ENCODE measurements around the gene TESMIN.
A peak's percentile ranks its signal among the peaks of the same experiment; 100 is the strongest.

TESMIN gene, protein sequence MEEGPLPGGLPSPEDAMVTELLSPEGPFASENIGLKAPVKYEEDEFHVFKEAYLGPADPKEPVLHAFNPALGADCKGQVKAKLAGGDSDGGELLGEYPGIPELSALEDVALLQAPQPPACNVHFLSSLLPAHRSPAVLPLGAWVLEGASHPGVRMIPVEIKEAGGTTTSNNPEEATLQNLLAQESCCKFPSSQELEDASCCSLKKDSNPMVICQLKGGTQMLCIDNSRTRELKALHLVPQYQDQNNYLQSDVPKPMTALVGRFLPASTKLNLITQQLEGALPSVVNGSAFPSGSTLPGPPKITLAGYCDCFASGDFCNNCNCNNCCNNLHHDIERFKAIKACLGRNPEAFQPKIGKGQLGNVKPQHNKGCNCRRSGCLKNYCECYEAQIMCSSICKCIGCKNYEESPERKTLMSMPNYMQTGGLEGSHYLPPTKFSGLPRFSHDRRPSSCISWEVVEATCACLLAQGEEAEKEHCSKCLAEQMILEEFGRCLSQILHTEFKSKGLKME

GRCh38 chr11:68751331-68751856 lies at the start of gene TESMIN:
Gene TESMIN, minus strand, starts transcription at chr11:68751520. Its CDS starts 860 bp downstream, at chr11:68750660.
- peak; percentile 80 for DNase-seq

- no peak for DNase-seq
Measured at GRCh38 chr11:68798221-68798813, 47.0 kb upstream of the TESMIN start.

DNA sequence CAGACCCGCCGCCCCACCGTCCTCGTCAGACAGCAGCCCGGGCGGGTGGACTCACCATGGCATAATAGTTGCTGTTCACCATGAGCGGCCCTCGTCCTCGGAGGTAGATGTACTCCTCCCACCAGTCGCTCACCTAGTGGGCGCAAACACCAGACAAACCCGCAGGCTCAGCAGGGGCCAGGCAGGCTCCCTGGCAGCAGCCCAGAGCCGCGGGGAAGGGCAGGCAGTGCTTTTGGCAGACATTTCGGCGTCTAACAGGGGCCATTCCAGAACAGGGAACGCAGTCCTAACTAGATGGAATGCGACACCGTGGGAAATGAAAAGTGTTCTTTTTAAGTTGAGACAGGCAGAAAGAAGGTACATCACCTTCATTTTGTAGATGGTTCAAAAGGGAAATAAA lies 45.5 kb upstream of the TESMIN start:
- DNase-seq, result no peak

GRCh38 chr11:68792400-68792966 lies 41.2 kb upstream of the TESMIN start:
- DNase-seq, result no peak

DNA sequence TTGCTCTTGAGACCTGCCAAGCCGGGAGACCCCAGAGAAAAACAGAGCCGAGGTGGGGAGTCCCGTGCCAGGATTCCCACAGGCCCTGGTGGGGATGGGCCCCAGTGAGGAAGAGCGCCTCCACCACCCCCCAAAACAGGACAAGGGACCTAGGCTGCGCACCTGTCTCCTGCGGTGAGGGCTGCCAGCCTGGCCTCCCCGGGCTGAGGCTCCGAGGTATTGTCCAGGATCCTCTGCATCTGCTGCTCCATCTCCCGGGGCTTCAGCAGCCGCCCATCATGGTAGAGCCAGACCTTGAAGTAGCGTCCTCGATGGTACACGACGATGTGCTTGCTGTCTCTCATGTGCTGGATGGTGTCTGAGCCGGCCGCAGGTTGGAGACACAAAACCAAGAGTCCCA lies 33.3 kb upstream of the TESMIN start:
- no peak for DNase-seq

GRCh38 chr11:68783216-68783821 lies 32.0 kb upstream of the TESMIN start:
- no peak for DNase-seq

- no peak for DNase-seq
Measured at GRCh38 chr11:68782711-68783110, 31.4 kb upstream of the TESMIN start.

- DNase-seq, result no peak
Measured at GRCh38 chr11:68780829-68781228, 29.5 kb upstream of the TESMIN start.

- DNase-seq, result no peak
Measured at GRCh38 chr11:68778205-68778604, 26.9 kb upstream of the TESMIN start.

DNA sequence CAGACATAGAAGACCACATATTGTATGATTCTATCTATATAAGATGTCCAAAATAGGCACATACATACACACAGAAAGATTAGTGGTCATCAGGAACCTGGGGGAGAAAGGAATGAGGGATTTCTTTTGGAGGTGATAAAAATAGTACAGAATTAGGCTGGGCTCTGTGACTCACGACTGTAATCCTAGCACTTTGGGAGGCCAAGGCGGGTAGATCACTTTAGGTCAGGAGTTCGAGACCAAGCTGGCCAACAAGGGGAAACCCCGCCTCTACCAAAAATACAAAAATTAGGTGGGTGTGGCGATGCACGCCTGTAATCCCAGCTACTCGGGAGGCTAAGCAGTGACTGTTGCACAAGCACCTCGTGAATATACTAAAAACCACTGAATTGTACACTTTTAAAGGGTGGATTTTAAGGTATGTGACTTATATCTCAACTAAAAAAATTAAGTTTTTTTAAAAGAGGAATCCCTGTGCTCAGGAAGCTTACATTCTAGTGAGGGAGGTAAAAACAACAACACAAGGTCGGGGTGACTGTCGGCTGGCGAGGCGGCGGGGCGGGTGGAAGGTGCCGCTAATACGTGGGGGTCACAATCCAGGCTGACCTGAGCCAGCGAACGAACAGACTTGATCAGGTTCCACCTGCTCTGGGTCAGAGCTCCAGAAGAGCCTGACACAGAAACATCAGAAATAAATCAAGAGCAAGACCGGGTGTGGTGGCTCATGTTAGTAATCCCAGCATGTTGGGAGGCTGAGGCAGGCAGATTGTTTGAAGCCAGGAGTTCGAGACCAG lies 25.3 kb upstream of the TESMIN start:
- DNase-seq, result no peak

GRCh38 chr11:68775951-68776388 lies 24.6 kb upstream of the TESMIN start:
- DNase-seq, result no peak

- no peak for DNase-seq
Measured at GRCh38 chr11:68774194-68774585, 22.9 kb upstream of the TESMIN start.

GRCh38 chr11:68773521-68774193 lies 22.3 kb upstream of the TESMIN start:
- DNase-seq, result no peak

DNA sequence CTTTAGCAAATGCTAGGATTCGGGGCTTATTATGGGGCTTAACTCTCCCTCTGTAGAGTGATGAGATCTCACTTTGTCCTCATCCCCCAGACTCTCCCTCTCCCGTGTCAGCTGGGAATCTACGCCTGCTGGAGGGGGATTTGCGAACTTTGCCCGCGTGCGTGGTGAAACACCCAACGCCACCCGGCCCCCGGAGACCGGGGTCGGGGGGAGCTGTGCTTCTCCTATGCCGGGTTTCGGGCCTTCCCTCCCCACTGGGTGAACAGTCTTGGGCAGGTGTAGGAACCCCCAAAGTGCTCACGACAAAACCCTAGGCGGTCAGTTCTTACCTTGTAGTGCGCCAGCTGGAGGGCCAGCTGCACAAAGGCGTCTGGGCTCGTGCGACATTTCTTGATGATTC lies 21.6 kb upstream of the TESMIN start:
- no peak for DNase-seq

- no peak for DNase-seq
Measured at GRCh38 chr11:68770781-68771180, 19.5 kb upstream of the TESMIN start.

- no peak for DNase-seq
Measured at GRCh38 chr11:68767672-68768071, 16.4 kb upstream of the TESMIN start.

GRCh38 chr11:68766786-68767185 lies 15.5 kb upstream of the TESMIN start:
- DNase-seq, result no peak

DNA sequence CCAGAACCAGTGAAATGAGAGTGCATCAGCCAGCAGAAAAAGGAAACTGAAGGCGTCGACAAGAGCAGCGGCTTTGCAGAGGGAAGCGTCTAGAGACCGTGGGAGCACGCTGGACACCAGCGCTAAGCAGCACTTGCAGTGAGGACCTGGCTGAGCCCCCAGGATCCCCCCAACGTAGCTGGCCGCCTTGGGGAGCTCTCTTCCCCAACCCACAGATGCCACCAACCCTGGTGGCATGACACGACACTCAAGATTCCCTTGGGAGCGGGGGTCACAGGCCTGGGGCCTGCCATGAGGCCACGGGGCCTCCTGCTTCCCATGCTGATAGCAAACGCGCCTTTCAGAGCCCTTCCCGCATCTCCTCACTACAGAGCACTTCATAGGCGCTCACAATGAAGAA lies 13.4 kb upstream of the TESMIN start:
- no peak for DNase-seq

GRCh38 chr11:68763926-68764657 lies 12.8 kb upstream of the TESMIN start:
- no peak for DNase-seq

DNA sequence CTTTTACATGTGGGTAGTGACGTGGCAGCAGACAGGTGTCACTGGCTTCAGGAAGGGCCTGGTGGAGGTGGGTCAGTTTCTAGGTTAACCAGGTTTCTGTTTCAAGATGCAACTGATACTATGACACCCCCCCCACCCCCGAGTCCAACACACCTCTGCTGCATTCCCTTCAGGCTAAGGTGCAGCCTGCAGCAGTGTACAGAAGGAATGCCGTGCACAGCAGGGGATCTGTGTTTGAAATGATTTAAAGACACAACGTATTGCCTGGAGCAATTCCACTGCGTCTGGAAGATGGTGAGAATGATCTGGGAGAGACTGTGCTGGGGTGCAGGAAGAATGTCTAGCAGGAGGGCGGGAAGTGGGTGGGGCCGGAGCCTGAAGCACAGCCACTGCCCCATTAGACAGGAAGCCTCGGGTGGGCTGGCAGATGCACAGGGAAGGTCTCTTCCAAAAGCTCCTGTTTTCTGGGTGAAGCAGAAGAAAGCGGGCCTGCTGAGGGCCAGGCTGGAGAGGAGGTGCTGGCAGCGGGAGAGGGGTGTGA lies 11.9 kb upstream of the TESMIN start:
- no peak for DNase-seq

DNA sequence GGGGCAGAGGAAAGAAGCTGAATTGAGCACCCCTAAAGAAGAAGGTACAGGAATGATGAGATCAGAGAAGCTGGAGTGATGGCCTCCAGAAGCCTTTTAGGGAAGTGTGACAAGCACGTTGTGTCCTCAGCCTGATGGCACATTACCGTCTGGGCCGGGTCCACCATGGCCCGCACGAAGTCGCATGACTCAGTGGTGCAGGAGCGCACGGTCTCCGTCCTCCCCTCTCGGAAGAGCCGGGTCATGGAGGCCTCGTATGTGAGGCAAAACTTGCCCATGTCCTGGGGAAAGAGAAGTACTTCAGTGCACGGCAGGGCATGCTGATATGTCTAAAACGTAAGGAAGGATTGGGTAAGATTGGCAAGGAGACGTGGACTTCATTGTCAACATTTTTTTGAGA lies 11.2 kb upstream of the TESMIN start:
- DNase-seq, result no peak
